Hippocampal formation (tissue), 2 donors: ENCODE results near the gene TMEM255B.
"Not testable (repeated sequence)": the region's sequence is repeated elsewhere in the genome, so short reads cannot be mapped to it uniquely, and the experiment has no call there.

Source experiments
- DNase-seq, 2 donors: peaks; one replicate each; lab custom pipeline; 2025; lab: John Stamatoyannopoulos, UW

TMEM255B gene

GRCh38 chr13:113749507-113749906 lies 9.5 kb upstream of the TMEM255B start:
- no peak for DNase-seq

- peak in 1 of 2 donors; percentile 16 for DNase-seq
These were observed 9.1 kb upstream of the TMEM255B start for GRCh38 chr13:113749967-113750366.

- no peak for DNase-seq
These were observed 8.2 kb upstream of the TMEM255B start for GRCh38 chr13:113750554-113751399.

DNA sequence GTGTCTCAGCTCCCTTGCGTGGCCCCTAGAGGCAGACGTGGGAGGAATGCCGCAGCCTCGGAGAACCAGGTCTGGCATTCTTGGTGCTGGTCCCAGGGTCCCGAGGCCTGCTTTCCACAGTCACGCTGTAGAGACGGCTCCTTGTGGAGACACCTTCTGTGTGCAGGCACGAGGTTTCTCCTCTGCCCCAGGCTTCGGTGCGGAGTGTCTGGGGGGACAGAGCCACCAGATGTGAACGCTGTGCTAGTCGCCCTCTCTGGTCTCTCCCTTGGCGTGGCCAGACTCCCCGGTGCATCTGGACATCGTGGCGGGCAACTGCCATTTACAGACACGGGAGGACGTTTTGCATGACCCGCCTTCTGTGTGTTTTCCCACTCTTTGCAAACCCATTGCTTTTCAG lies 7.5 kb upstream of the TMEM255B start:
- DNase-seq, result no peak

GRCh38 chr13:113752211-113752986 lies 6.6 kb upstream of the TMEM255B start:
- not testable (repeated sequence) for DNase-seq

DNA sequence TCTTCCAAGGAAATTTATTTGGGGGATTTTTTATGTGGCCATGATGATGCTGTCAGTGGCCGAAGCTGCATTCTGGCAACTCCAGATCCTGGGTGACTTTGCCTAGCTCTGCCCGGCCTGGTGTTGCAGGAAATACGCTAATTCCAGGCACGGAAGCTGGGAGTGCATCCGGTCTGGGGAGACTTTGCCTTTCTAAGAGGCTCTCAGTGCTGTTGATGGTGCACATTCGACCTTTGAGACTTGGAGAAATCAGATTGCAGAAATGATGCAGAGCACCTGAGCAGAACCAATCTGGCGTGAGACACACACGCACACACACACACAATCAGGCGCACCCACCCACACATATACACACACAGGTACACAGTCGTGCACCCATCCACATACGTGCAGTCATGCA lies 5.9 kb upstream of the TMEM255B start:
- no peak for DNase-seq

GRCh38 chr13:113754242-113754641 lies 4.8 kb upstream of the TMEM255B start:
- no peak for DNase-seq

DNA sequence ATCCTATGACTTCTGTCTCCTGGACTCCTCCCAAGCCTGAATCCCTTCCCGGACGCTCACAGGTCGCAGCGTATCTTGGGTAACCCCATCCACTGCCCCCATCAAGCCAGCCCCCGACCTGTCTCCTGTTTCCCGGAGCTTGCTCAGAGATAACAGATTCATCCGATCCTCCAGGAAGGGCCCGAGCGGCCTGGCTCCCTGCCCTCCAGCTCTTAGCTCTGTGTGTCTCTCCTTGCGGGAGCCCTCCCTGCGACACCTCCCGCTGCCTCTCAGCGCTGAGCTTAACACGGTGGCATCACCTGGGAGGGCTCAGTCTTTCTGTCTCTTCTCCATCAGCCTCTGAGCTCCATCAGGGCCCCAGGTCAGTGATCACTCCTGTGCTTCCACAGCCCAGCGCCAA lies 4.3 kb upstream of the TMEM255B start:
- DNase-seq, result no peak

DNA sequence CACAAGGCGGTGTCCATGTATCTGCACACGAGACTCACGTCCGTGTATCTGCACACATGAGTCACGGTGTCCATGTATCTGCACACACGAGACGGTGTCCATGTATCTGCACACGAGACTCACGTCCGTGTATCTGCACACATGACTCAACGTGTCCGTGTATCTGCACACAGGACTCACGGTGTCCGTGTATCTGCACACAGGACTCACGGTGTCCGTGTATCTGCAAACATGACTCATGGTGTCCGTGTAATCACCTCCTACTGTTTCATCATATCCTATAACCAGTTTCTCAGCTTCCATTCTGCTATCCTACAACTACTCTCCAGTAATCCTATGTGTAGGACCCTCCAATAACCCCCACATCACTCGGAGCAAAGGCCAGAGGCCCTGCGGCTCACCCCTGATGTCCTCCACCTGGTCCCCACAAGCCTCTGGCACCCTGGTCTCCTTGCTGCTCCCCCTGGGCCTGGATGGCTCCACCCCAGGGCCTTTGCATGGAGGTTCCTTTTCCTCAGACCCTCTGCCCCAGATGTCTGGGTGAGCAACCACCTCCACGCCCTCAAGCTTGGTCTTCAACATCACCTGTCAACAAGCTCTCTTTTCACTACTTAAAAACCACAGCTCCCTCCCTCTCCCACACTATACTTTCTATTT lies 2.5 kb upstream of the TMEM255B start:
- DNase-seq, result no peak

DNA sequence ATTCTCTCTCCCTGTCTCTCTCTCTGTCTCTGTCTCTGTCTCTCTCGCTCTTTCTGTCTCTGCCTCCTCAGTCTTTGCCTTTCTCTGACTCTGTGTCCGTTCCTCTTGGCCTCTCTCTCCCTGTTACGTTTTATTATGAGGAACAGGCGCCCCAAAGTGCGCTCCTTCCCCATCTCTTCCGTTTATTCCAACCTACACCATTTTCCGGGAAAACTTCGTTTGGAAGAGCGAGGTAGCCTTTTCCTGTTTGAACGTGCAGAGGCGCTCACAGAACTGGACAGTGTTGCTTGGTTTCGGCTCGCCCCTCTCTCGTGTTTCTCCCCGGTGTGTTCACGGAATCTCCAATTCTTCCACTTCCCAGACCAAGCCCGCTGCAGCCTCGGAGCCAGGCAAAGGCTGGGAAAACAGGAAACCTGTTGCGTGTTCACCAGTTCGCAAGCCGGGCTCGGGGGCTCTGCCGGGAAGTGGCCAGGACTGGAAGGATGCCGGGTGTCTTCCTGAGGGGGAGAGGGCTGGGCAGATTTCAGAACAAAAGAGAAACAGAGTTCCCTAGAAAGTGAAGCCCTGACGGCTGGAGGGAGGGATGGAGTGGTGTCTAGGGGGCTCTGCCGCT lies 605 bp downstream of the TMEM255B start:
- no peak for DNase-seq

DNA sequence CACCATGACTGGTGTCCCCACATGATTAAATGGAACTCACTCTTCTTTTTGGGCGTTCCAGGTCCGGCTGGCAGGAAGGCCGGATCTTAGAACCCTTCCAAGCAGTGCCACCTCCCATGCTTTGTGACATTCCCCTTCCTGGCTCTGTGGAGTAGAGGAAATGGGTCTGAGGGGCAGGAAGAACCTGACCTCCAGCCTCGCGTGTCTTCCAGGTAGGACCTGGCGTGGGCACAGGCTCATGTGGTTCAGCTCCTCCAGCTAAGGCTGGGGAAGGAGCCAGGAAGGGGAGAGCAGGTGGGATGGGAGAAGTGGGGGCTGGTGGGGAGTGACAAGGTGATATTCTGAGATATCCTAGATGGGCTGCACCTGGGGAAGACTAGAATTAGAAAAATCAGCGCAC lies 2.1 kb downstream of the TMEM255B start:
- DNase-seq, result no peak

DNA sequence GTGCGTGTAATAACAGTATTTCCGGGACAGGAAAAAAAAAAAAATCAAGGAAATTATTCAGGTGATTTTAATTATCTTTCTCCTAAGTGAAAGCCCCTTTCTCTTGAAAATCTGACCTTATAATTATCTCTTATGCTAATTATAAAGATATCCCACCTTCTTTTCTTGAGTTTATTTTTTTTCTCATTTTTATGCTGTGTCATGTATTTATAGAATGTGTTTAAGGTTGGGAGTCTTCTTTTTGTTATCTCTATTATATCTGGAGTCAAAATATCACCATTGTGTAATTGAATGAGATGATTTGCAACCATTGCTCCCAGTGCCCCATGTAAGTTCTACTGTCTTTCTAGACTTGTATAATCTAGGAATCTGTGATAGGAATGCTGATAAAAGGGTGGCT lies 3.0 kb downstream of the TMEM255B start:
- no peak for DNase-seq

- no peak for DNase-seq
These were observed 3.5 kb downstream of the TMEM255B start for GRCh38 chr13:113762538-113762937.

- DNase-seq, result no peak
These were observed 4.2 kb downstream of the TMEM255B start for GRCh38 chr13:113763254-113763653.

DNA sequence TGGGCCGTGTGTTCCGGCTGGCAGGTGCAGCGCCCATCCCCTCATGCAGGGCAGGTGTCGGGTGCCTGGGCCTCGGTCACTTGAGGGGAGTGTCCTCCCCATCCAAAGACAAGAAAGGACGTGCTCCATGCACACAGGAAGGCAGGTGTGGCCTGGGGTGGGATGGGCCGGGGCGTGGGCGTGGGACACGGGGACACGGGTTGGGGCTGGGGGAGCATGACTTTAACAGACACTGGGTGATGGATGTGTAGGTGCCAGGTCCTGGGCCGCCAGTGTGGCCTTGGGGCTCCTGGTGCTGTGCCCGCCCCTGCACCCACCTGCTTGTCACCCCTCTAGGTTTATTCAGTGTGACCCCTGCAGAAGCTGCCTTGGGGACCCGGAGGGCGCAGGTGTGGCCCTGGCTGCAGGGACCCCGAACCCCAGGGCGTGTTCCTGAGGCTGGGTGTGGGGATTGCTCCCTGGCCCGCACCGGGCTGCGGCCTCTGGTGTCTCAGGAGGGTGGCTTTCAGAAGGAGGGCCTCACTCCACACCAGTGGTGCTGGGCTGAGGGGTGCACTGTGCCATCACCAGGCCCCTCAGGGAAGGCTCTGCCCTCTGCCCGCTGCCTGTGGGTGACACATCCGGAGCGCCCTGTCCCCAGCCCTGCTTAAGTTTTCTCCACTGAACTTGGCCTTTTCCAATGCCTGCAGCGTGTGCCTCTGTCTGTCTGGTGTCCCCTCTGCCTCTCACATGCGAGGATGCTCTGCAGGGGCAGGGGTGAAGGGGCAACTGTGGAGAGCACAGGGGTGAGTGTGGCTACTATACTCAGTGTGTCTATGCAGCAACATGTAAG lies 5.2 kb downstream of the TMEM255B start:
- DNase-seq, result no peak

DNA sequence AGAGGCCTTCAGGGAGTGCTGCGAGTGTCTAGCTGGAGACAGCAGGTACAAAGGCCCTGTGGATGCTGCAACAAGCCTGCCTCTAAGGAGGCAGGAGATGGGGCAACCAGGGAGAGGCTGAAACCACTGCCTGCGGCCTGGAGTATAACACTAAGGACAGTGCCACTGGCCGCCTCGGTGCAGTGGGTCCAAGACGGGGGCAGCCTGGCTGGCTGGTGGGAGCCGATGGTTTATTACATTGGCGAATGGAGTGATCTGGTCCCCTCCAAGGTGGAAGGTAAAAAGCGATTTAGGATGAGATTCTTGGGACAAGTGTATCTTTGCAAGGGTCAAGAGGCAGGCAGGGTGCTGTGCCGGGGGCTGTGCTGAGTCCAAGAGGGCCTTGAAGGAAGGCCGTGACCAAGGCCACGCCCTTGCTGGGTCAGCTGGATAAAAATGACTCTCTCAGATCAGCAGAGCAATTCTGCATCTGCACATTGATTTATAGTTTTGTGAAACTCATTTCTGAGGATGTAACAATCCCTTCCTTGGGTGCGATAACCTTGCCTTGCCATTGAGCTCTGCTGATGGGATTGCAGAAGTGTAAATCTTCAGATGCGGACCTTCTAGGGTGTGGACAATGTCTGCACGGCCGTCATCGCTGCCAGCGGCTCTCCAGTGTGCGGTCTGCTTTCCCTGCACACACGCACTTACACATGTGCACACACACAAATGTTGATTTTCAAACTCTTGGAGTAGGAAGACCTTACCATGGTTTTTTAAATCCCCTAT lies 6.0 kb downstream of the TMEM255B start:
- DNase-seq, result no peak

GRCh38 chr13:113765564-113765910 lies 6.5 kb downstream of the TMEM255B start:
- no peak for DNase-seq

DNA sequence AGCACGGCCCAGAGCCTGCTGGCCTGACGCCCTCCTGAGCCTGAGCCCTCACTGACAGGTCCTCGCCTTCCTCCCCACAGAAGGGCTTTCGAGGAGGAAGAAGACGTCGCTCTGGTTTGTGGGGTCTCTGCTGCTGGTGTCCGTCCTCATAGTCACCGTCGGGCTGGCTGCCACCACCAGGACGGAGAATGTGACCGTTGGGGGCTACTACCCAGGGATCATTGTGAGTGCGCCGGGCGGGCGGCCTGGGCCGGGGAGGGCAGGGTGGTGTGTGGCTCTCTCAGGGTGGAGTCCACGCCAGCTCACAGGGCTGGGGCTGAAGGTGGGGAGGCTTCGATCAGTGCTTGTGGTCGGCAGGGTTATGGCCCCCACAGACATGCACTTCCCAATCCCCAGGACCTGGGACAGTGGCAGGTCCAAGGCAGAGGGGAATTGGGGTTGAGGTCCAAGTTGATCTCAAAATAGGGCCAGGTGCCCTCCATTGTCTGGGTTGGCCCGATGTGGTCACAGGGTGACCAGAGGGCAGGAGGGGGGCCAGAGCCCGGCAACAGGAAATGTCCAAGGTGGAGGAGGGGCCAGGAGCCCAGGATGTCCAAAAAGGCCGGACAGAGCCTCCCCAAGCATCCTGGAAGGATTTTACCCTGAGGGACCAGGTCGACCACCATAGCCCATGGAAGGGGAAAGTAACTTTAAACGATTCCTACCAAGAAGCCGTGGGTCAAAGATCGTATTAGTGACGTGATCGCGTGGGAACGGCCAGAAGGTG lies 7.2 kb downstream of the TMEM255B start:
- no peak for DNase-seq

- no peak for DNase-seq
These were observed 8.3 kb downstream of the TMEM255B start for GRCh38 chr13:113767366-113767765.
